Activated naive CD8-positive, alpha-beta T cell treated with anti-CD3 and anti-CD28 coated beads for 36 hours (primary cell): ENCODE results near the gene SP100. TPM values are rescaled to one million over a fixed set of nuclear protein-coding genes. Genes with fewer than 3 reads are reported as not detected.
A peak's percentile ranks its signal among the peaks of the same experiment; 100 is the strongest.

ENCODE experiments used
- DNase-seq: peaks from one replicate; pipeline ENCODE4 v3.0.0; 2021
- H3K27ac Mint-ChIP-seq: one replicate; pipeline ENCODE4 v1.8.0; 2022; ENCODE audit warnings: mild to moderate bottlenecking, moderate library complexity, mixed read lengths
- H3K27me3 Mint-ChIP-seq: one replicate; pipeline ENCODE4 v1.8.0; 2022; ENCODE audit warnings: mild to moderate bottlenecking, mixed read lengths
- H3K36me3 Mint-ChIP-seq: one replicate; pipeline ENCODE4 v1.8.0; 2021; ENCODE audit warnings: mild to moderate bottlenecking, mixed read lengths
- H3K4me1 Mint-ChIP-seq: one replicate; pipeline ENCODE4 v1.8.0; 2021; ENCODE audit warnings: mixed read lengths
- H3K4me3 Mint-ChIP-seq: one replicate; pipeline ENCODE4 v1.8.0; 2022; ENCODE audit warnings: mild to moderate bottlenecking, moderate library complexity, mixed read lengths
- H3K9me3 Mint-ChIP-seq: one replicate; pipeline ENCODE4 v1.8.0; 2022; ENCODE audit warnings: mixed read lengths
- total RNA-seq, 2 experiments: library from RNA; stranded (reverse); gene quantifications; one replicate each; pipeline ENCODE4 v1.2.3, GENCODE V29; 2021

SP100 gene
- total RNA-seq, 2 experiments from 2014 or later = 108 to 112 TPM

- H3K4me1 Mint-ChIP-seq = peaks cover 59% of the 10 kb centered on the region
These were observed 4.2 kb upstream of the SP100 start for GRCh38 chr2:230411570-230412370.

DNA sequence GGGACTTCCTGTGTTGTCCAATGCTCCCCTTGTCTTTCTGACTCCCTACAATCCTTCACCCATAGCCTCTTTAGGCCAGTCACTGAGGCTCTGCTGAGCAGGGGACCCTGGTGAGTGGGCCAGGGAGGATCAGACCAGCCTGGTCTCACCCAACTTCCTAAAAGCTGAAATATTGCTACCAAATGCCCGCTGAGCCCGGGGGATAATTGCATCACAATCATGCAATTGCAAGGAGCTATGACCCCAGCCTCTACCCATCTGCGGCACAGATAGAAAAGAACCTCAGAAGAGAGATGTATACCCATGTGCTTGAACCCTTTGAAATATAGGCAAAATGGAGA lies 3.7 kb upstream of the SP100 start:
- H3K4me3 Mint-ChIP-seq = peak overlapping the region; percentile 98
- peaks cover 4% of the 10 kb centered on the region for H3K9me3 Mint-ChIP-seq
- peaks cover 59% of the 10 kb centered on the region for H3K4me1 Mint-ChIP-seq
- DNase-seq = no peak
- H3K27ac Mint-ChIP-seq = peak overlapping the region; percentile 98
- H3K27me3 Mint-ChIP-seq = no peaks in the 10 kb centered on the region
- H3K36me3 Mint-ChIP-seq = peaks cover 3% of the 10 kb centered on the region

More at GRCh38 chr2:230411570-230412370, 4.2 kb upstream of the SP100 start:
- Mint-ChIP-seq H3K9me3 (peaks cover 5% of the 10 kb centered on the region), H3K27ac (peak overlapping the region; percentile 98), H3K36me3 (peaks cover 8% of the 10 kb centered on the region), H3K27me3 (no peaks in the 10 kb centered on the region), H3K4me3 (peak overlapping the region; percentile 98)
- DNase-seq = peak; percentile 80

DNA sequence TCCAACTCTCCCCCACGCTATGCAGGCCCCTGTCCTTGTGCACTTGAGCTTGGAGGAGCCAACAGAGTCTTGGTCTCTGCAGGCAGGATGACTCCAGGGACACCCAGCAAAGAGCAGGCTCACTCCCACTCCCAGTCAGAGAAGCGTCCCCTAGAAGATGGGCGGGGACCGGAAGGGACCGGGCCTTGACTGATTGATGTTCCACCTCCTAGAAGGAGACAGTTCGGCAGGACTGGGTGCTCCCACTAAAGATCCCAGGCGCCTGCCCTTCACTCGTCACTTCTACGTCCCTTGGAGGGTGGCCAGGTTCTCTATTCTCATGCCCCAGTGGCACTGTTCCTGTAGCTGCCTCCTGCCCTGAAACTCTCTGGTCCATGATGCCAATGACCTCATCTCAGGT lies 3.2 kb upstream of the SP100 start:
- peak overlapping the region; percentile 98 for H3K4me3 Mint-ChIP-seq
- H3K27me3 Mint-ChIP-seq = no peaks in the 10 kb centered on the region
- DNase-seq = no peak
- H3K4me1 Mint-ChIP-seq = peaks cover 61% of the 10 kb centered on the region
- peak overlapping the region; percentile 98 for H3K27ac Mint-ChIP-seq
- peaks cover 1% of the 10 kb centered on the region for H3K9me3 Mint-ChIP-seq
- H3K36me3 Mint-ChIP-seq = peaks cover 5% of the 10 kb centered on the region

DNA sequence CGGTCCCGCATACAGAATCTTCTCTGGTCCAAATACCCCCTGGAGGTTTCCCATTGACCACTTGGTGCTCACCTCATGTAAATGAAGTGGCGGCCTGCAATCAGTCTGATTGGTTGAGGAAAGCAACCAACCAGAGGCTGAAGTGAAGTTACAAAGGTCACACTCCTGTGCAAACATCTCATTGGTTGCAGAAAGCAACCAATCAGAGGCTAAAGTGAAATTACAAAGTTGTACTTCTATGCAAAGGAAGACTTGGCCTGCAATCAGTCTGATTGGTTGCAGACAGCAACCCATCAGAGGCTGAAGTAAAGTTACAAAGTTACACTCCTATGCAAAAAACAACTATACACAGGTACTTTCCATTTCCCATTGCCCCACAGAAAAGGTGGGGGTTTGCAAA lies 2.5 kb upstream of the SP100 start:
- Mint-ChIP-seq H3K4me3 (no peak overlapping the region), H3K9me3 (peaks cover 1% of the 10 kb centered on the region), H3K27ac (peak overlapping the region; percentile 99), H3K4me1 (peaks cover 60% of the 10 kb centered on the region), H3K36me3 (peaks cover 10% of the 10 kb centered on the region), H3K27me3 (no peaks in the 10 kb centered on the region)
- no peak for DNase-seq

DNA sequence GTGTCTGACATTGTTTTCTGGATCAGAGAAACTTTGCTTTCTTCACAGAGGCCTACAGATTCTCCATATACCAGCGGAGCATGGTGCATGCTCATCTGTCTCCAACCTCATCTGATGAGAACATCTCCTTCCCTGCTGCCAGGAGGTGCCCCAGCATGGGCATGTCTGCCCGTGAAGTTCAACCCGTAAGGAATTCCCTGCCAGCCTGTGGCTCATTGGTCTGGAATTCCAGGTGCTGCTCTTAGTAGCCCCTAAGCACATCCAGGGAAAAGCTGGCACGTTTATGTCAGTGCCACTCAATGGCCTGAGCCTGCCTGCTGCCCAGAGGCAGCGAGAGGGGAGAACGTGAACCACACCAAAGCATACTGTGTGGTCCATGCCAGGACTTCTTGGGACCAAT lies 1.7 kb upstream of the SP100 start:
- peak overlapping the region; percentile 55 for H3K4me3 Mint-ChIP-seq
- H3K27me3 Mint-ChIP-seq = no peaks in the 10 kb centered on the region
- peaks cover 17% of the 10 kb centered on the region for H3K36me3 Mint-ChIP-seq
- H3K9me3 Mint-ChIP-seq = peaks cover 1% of the 10 kb centered on the region
- H3K27ac Mint-ChIP-seq = peak overlapping the region; percentile 99
- DNase-seq = no peak
- H3K4me1 Mint-ChIP-seq = peaks cover 64% of the 10 kb centered on the region

DNA sequence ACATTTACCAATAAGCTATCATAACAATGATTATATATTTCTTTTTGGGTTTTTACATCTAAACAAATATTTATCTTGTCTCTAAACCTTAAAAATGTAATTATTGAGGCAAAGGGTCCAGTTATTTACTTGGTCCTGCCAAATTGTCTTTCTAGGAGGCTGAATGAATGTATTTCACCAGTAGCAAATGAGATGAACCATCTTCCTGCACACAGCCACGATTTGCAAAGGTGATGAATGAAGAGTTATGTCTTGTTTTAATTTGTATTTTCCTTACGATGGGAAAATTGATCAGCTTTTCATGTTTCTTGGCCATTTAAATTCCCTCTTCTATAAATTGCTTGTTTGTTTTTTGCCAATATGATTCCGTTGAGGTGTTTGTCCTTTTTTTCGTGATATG lies 1.4 kb downstream of the SP100 start:
- Mint-ChIP-seq H3K27me3 (no peaks in the 10 kb centered on the region), H3K27ac (peak overlapping the region; percentile 77), H3K4me1 (peaks cover 68% of the 10 kb centered on the region), H3K4me3 (peak overlapping the region; percentile 96), H3K9me3 (peaks cover 1% of the 10 kb centered on the region), H3K36me3 (peaks cover 32% of the 10 kb centered on the region)
- no peak for DNase-seq

DNA sequence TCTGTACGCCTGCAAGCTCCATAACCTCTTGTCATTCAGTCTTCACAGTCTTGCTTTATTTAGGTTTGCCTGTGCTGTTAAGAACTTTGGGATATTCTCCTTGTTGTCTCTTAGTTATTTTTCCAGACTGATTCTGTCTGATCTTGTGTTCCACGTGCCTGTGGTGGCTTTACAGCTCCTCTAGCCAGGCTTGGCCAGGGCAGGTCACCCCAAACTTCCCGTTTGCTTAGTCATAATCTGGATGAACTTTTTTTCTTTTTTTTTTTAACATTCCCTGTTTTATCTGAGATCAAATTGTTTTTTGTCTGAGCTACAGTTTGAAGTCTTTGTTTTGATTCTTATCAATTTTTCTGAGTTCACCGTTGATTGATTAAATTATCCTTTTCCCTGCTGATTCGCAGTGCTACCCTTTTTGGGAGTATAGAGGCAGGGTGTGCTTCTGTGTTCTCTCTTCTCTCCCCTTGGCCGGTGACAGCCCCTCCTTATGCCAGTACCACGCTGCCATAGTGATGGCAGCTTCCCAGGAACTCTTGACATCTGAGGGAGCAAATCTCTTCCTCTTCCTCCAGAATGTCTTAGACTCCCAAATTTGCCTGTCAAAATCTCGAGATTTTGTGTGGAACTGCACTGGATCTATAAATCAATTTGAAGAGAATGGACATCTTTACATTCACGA lies 2.5 kb downstream of the SP100 start:
- Mint-ChIP-seq H3K4me1 (peaks cover 65% of the 10 kb centered on the region), H3K27ac (peak overlapping the region; percentile 76), H3K9me3 (no peaks in the 10 kb centered on the region), H3K4me3 (peak overlapping the region; percentile 96), H3K36me3 (peaks cover 39% of the 10 kb centered on the region), H3K27me3 (no peaks in the 10 kb centered on the region)
- no peak for DNase-seq

GRCh38 chr2:230419181-230419580 lies 3.2 kb downstream of the SP100 start:
- Mint-ChIP-seq H3K27ac (peak overlapping the region; percentile 56), H3K36me3 (peaks cover 46% of the 10 kb centered on the region), H3K9me3 (no peaks in the 10 kb centered on the region), H3K4me1 (peaks cover 65% of the 10 kb centered on the region), H3K27me3 (no peaks in the 10 kb centered on the region), H3K4me3 (peak overlapping the region; percentile 96)
- no peak for DNase-seq

GRCh38 chr2:230422149-230422548 lies 6.1 kb downstream of the SP100 start:
- Mint-ChIP-seq H3K27ac (no peak overlapping the region), H3K9me3 (no peaks in the 10 kb centered on the region), H3K4me1 (peaks cover 78% of the 10 kb centered on the region), H3K27me3 (no peaks in the 10 kb centered on the region), H3K4me3 (no peak overlapping the region), H3K36me3 (peaks cover 68% of the 10 kb centered on the region)
- no peak for DNase-seq

DNA sequence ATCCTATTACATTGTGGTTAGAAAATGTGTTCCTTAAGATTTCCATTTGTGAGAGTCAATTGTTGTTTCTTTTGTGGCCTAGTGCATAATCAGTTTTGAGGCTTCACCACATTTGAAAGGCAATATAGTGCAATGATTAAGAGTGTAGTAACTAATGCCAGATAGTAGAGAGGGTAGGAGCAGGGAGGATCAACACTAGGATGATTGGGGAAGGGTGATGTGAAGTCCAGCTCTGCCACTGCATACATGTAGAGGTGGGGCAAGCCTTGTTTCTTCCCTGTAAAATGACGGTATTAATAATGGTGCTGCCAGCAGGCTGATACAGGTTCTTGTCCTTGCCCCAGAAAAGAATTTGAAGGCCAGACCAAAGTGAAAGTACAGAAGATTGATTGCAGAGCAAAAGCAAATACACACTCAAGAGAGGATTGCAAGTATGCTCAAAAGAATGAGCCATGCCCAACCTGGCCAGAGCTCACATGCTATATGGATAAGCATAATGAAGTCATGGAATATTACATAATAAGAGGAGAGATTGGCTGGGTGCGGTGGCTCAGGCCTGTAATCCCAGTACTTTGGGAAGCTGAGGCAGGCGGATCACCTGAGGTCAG lies 8.0 kb downstream of the SP100 start:
- H3K4me3 Mint-ChIP-seq = peak overlapping the region; percentile 51
- H3K36me3 Mint-ChIP-seq = peaks cover 71% of the 10 kb centered on the region
- no peak for DNase-seq
- H3K27me3 Mint-ChIP-seq = no peaks in the 10 kb centered on the region
- H3K27ac Mint-ChIP-seq = peak overlapping the region; percentile 68
- peaks cover 74% of the 10 kb centered on the region for H3K4me1 Mint-ChIP-seq
- peaks cover 6% of the 10 kb centered on the region for H3K9me3 Mint-ChIP-seq

GRCh38 chr2:230425377-230425776 lies 9.4 kb downstream of the SP100 start:
- Mint-ChIP-seq H3K27ac (no peak overlapping the region), H3K9me3 (peaks cover 13% of the 10 kb centered on the region), H3K4me1 (peaks cover 68% of the 10 kb centered on the region), H3K27me3 (no peaks in the 10 kb centered on the region), H3K36me3 (peaks cover 81% of the 10 kb centered on the region), H3K4me3 (no peak overlapping the region)
- no peak for DNase-seq

DNA sequence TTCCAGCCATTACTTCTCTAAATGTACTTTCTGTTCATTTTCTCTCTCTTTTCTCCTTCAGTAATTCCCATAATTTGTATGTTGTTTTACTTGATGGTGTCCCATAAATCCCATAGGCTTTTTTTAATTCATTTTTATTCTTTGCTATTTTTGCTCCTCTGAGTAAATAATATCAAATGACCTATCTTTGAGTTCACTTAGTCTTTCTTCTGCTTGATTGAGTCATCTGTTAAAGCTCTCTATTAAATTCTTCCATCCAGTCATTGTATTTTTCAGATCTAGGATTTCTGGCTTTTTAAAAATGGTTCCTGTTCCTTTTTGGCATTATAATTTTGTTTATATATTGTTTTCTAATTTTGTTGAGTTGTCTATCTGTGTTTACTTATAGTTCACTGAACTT lies 13.5 kb downstream of the SP100 start:
- H3K27me3 Mint-ChIP-seq = no peaks in the 10 kb centered on the region
- no peak overlapping the region for H3K4me3 Mint-ChIP-seq
- H3K27ac Mint-ChIP-seq = no peak overlapping the region
- peaks cover 13% of the 10 kb centered on the region for H3K9me3 Mint-ChIP-seq
- peaks cover 62% of the 10 kb centered on the region for H3K4me1 Mint-ChIP-seq
- no peak for DNase-seq
- H3K36me3 Mint-ChIP-seq = peaks cover 80% of the 10 kb centered on the region

DNA sequence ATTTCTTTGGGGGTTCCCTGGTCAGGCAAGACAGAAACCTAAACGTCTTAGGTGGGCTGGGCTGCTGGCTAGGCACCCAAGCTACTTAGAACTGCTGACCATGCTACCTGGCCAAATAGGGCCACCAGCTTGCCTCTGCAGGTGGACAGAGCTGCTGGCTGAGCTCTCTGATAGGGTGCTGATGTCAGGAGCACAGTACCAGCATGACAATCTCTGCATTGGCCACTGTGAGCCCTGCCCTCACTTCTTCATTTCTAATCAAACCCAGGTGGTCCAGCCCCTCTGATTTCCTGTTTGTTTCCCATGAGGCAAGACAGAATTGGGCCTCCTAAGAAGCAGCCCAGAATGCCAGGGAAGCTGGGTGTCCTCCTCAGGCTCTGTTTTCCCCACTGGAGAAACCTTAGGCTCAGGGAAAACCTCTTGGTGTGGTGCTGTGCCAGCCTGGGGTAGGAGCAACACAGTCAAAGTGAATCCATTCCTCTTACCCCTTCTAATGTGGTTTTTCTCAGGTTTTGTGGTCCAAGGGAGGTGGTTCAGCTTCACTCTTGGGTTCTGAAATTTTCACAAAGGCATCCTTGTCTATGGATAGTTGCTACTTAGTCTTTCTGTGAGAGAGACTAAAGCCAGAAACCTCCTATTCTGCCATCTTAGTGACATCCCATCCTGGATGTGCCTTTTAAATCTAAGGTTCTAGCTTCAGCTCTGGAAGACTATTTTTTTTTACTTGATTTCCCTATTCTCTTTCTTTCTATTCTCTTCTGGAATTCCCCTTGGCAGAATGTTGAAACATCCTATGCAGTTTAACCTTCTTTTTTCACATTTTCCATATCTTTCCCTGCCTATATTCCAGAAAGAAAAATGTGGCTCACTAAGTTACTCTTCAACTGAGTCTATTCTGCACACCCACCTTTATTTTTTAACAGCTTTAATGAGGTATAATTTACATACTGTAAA lies 15.2 kb downstream of the SP100 start:
- DNase-seq = no peak
- peaks cover 55% of the 10 kb centered on the region for H3K4me1 Mint-ChIP-seq
- H3K4me3 Mint-ChIP-seq = no peak overlapping the region
- H3K9me3 Mint-ChIP-seq = peaks cover 17% of the 10 kb centered on the region
- H3K36me3 Mint-ChIP-seq = peaks cover 80% of the 10 kb centered on the region
- H3K27ac Mint-ChIP-seq = peak overlapping the region; percentile 10
- no peaks in the 10 kb centered on the region for H3K27me3 Mint-ChIP-seq

GRCh38 chr2:230434677-230435324 lies 18.8 kb downstream of the SP100 start:
- Mint-ChIP-seq H3K4me3 (no peak overlapping the region), H3K36me3 (peaks cover 78% of the 10 kb centered on the region), H3K27me3 (no peaks in the 10 kb centered on the region), H3K27ac (no peak overlapping the region), H3K9me3 (peaks cover 14% of the 10 kb centered on the region), H3K4me1 (peaks cover 50% of the 10 kb centered on the region)
- no peak for DNase-seq
